ENCODE results near the gene KXD1. TPM values are rescaled to one million over a fixed set of nuclear protein-coding genes. Genes with fewer than 3 reads are reported as not detected.
"Not testable (repeated sequence)": the region's sequence is repeated elsewhere in the genome, so short reads cannot be mapped to it uniquely, and the experiment has no call there.

KXD1 gene
- total RNA-seq, 4 donors from 2014 or later = 98.1 to 117 (median 103) TPM

- 1% methylated on average over 10 to 16 of the region's 72 CpGs for WGBS, 2 donors
- H3K4me1 ChIP-seq = peaks cover 9 to 16% of the 10 kb centered on the region in 2 donors
- intact Hi-C loops (cut with DNase I) = loop anchor here (10.0 kb wide), 1 partner anchor 144 kb away; no protein-coding TSS in a partner anchor
- peak within 1 kb of the TSS; percentile 49 to 86 (median 84) for H3K4me3 ChIP-seq (replicated peaks in 1 of 3)
- H3K36me3 ChIP-seq = no peaks in the 10 kb centered on the region
- peak; percentile 71 to 77 for DNase-seq
- peak within 1 kb of the TSS; percentile 64 to 86 (median 79) for H3K27ac ChIP-seq
- H3K27me3 ChIP-seq = no peaks in the 10 kb centered on the region
- TF ChIP-seq POLR2A (IDR thresholded peaks at IDR 0.05) (peak in 1 of 2 donors; percentile 56), CTCF (IDR thresholded peaks at IDR 0.05) (peak; percentile 65 to 86 (median 76))
- H3K9me3 ChIP-seq = no peaks in the 10 kb centered on the region
Observed at GRCh38 chr19:18588611-18589379, 31.1 kb downstream of the KXD1 start, which contains the start of gene REX1BD. Gene REX1BD, plus strand, starts transcription at chr19:18588798. Its CDS starts 4 bp downstream, at chr19:18588802.

- H3K36me3 ChIP-seq = no peaks in the 10 kb centered on the region
- H3K9me3 ChIP-seq = no peaks in the 10 kb centered on the region
- no peaks in the 10 kb centered on the region for H3K27me3 ChIP-seq
- peak overlapping the region; percentile 49 to 86 (median 84) for H3K4me3 ChIP-seq (replicated peaks in 1 of 3)
- intact Hi-C loops (cut with DNase I) = loop anchor here (5.0 to 10.0 kb wide), 2 partner anchors 145 to 258 kb away; no protein-coding TSS in a partner anchor
- peak; percentile 68 to 73 for DNase-seq
- peak overlapping the region; percentile 64 to 86 (median 79) for H3K27ac ChIP-seq
- H3K4me1 ChIP-seq = peaks cover 12 to 24% of the 10 kb centered on the region in 2 donors
- TF ChIP-seq POLR2A (IDR thresholded peaks at IDR 0.05) (no peak), CTCF (IDR thresholded peaks at IDR 0.05) (peak in 3 of 6 experiments; percentile 19 to 36 (median 30))
- 16 to 24% methylated on average over 27 to 49 of the region's 52 CpGs for WGBS, 2 donors
Observed at GRCh38 chr19:18589380-18590272, 32.0 kb downstream of the KXD1 start.

- H3K27ac ChIP-seq = no peak overlapping the region
- peaks cover 18 to 33% of the 10 kb centered on the region in 2 donors for H3K4me1 ChIP-seq
- no peaks in the 10 kb centered on the region for H3K9me3 ChIP-seq
- DNase-seq = no peak
- intact Hi-C loops (cut with DNase I) = loop anchor here (5.0 kb wide), 1 partner anchor 257 kb away; no protein-coding TSS in a partner anchor
- H3K4me3 ChIP-seq (replicated peaks in 1 of 3) = no peak overlapping the region
- H3K27me3 ChIP-seq = no peaks in the 10 kb centered on the region
- H3K36me3 ChIP-seq = no peaks in the 10 kb centered on the region
- no peak for TF ChIP-seq POLR2A (IDR thresholded peaks at IDR 0.05)
- TF ChIP-seq CTCF (IDR thresholded peaks at IDR 0.05) = no peak
- 73 to 74% methylated on average over 35 to 40 of the region's 40 CpGs for WGBS, 2 donors
Observed at GRCh38 chr19:18590273-18591272, 32.9 kb downstream of the KXD1 start.

GRCh38 chr19:18591735-18592385, 34.2 kb downstream of the KXD1 start:
- no peak for DNase-seq
- no peak for TF ChIP-seq CTCF (IDR thresholded peaks at IDR 0.05)
- TF ChIP-seq POLR2A (IDR thresholded peaks at IDR 0.05) = no peak
- H3K36me3 ChIP-seq = no peaks in the 10 kb centered on the region
- H3K9me3 ChIP-seq = no peaks in the 10 kb centered on the region
- no peaks in the 10 kb centered on the region for H3K27me3 ChIP-seq
- H3K27ac ChIP-seq = no peak overlapping the region
- no peak overlapping the region for H3K4me3 ChIP-seq (replicated peaks in 1 of 3)
- peaks cover 18 to 33% of the 10 kb centered on the region in 2 donors for H3K4me1 ChIP-seq
- WGBS, 2 donors = 83 to 91% methylated on average over 21 to 22 of the region's 22 CpGs
- intact Hi-C loops (cut with DNase I) = loop anchor here (5.0 kb wide), 1 partner anchor 255 kb away; no protein-coding TSS in a partner anchor

GRCh38 chr19:18592732-18593131, 35.1 kb downstream of the KXD1 start:
- H3K4me3 ChIP-seq (replicated peaks in 1 of 3); H3K27me3 ChIP-seq; H3K36me3 ChIP-seq; DNase-seq; H3K27ac ChIP-seq; H3K9me3 ChIP-seq: not testable (repeated sequence)
- peaks cover 18 to 33% of the 10 kb centered on the region in 2 donors for H3K4me1 ChIP-seq
- 86 to 97% methylated on average over 2 to 5 of the region's 5 CpGs for WGBS, 2 donors
- intact Hi-C loops (cut with DNase I) = loop anchor here (5.0 kb wide), 1 partner anchor 255 kb away; no protein-coding TSS in a partner anchor

All from thyroid gland (tissue), 4 donors.